B cell (primary cell): Measurements from ENCODE around the gene CEMIP. TPM values are rescaled to one million over a fixed set of nuclear protein-coding genes. Genes with fewer than 3 reads are reported as not detected.
A peak's percentile ranks its signal among the peaks of the same experiment; 100 is the strongest.

Source experiments
- ATAC-seq: fragments of 200-7000 bp; cut with Tn5 transposase; one replicate; pipeline ENCODE4 v1.10.0; 2021; ENCODE audit warnings: low read depth, mild to moderate bottlenecking, moderate number of reproducible peaks, moderate library complexity
- CTCF ChIA-PET: fragments of 350-600 bp; sonication (Branson Sonifier 250); formaldehyde crosslinking; loops from one replicate; lab custom pipeline; 2021; ENCODE audit warnings: antibody characterized with exemption, inconsistent platforms; lab: Charles Lee
- POLR2A ChIA-PET: fragments of 350-600 bp; sonication (Branson Sonifier 250); formaldehyde crosslinking; loops from one replicate; lab custom pipeline; 2021; ENCODE audit warnings: antibody characterized with exemption; lab: Charles Lee
- DNase-seq: peaks from one replicate; pipeline ENCODE4 v3.0.0; 2013
- H2AFZ ChIP-seq: 2 replicates; pipeline ENCODE4 v1.6.1; 2012; ENCODE audit warnings: mild to moderate bottlenecking, low read depth, low read length; ENCODE audit not compliant: insufficient read depth, poor library complexity, severe bottlenecking
- H3K27ac ChIP-seq, 2 donors: 1 replicate in 1 of 2; 2 replicates in 1 of 2; pipeline ENCODE4 v1.5.1; 2012 to 2013; ENCODE audit warnings: low read length in 2 of 2, mild to moderate bottlenecking in 2 of 2, moderate library complexity in 1 of 2
- H3K27me3 ChIP-seq, 4 experiments: fragments of 200-600 bp in 1 of 4; sonication (generic) in 1 of 4; replicated peaks in 1 of 4; 1 replicate in 2 of 4; 2 replicates in 2 of 4; pipeline versions ENCODE4 v1.6.1 to v1.7.0; 2013 to 2016; ENCODE audit warnings: low read length in 3 of 4, mild to moderate bottlenecking in 2 of 4, mixed read lengths in 1 of 4, moderate library complexity in 1 of 4; ENCODE audit not compliant: insufficient read depth in 4 of 4, control insufficient read depth in 3 of 4; ENCODE audit errors: control extremely low read depth in 1 of 4
- H3K36me3 ChIP-seq, 2 experiments: replicated peaks in 1 of 2; 1 replicate in 1 of 2; 2 replicates in 1 of 2; pipeline versions ENCODE4 v1.6.1 to v1.7.1; 2013; ENCODE audit warnings: low read length in 1 of 2; ENCODE audit not compliant: insufficient read depth in 2 of 2, control insufficient read depth in 1 of 2; ENCODE audit errors: control extremely low read depth in 1 of 2, extremely low read depth in 1 of 2
- H3K4me1 ChIP-seq, 2 donors: fragments of 200-600 bp in 1 of 2; sonication (generic) in 1 of 2; 1 replicate in 1 of 2; 2 replicates in 1 of 2; pipeline versions ENCODE4 v1.5.1 to v1.6.1; 2013 to 2017; ENCODE audit warnings: low read length in 2 of 2; ENCODE audit not compliant: control insufficient read depth in 2 of 2, insufficient read depth in 2 of 2
- H3K4me2 ChIP-seq: replicated peaks from 2 replicates; pipeline ENCODE3; 2012; ENCODE audit warnings: mild to moderate bottlenecking, low read depth, low read length; ENCODE audit not compliant: poor library complexity, severe bottlenecking
- H3K4me3 ChIP-seq, 5 experiments: fragments of 200-600 bp in 1 of 5; sonication (generic) in 1 of 5; 1 replicate in 3 of 5; 2 replicates in 2 of 5; pipeline versions ENCODE4 v1.5.1 to v1.7.0; 2011 to 2016; ENCODE audit warnings: low read length in 4 of 5, mild to moderate bottlenecking in 4 of 5, low read depth in 2 of 5, control low read depth in 1 of 5, moderate library complexity in 1 of 5; ENCODE audit not compliant: insufficient read depth in 1 of 5; ENCODE audit errors: control extremely low read depth in 1 of 5, extremely low read depth in 1 of 5
- H3K79me2 ChIP-seq: fragments of 200-600 bp; sonication (generic); one replicate; pipeline ENCODE4 v1.6.0; 2016; ENCODE audit warnings: low read length; ENCODE audit not compliant: control insufficient read depth, insufficient read depth
- H3K9ac ChIP-seq: fragments of 200-600 bp; sonication (generic); 2 replicates; pipeline ENCODE4 v1.6.1; 2017; ENCODE audit warnings: mild to moderate bottlenecking, low read length, moderate library complexity
- H3K9me3 ChIP-seq, 3 donors: one replicate each; pipeline versions ENCODE4 v1.6.1 to v1.7.1; 2013; ENCODE audit warnings: low read length in 2 of 3; ENCODE audit not compliant: control insufficient read depth in 2 of 3, insufficient read depth in 1 of 3; ENCODE audit errors: control extremely low read depth in 1 of 3
- H4K20me1 ChIP-seq: 2 replicates; pipeline ENCODE4 v1.6.0; 2012; ENCODE audit warnings: mild to moderate bottlenecking, low read length; ENCODE audit not compliant: insufficient read depth, control insufficient read depth, poor library complexity, severe bottlenecking
- H3K27ac Mint-ChIP-seq: one replicate; pipeline ENCODE4 v1.8.0; 2021; ENCODE audit warnings: mixed read lengths
- H3K27me3 Mint-ChIP-seq: one replicate; pipeline ENCODE4 v1.8.0; 2021; ENCODE audit warnings: mixed read lengths
- H3K4me1 Mint-ChIP-seq: one replicate; pipeline ENCODE4 v1.8.0; 2021; ENCODE audit warnings: mixed read lengths
- H3K4me3 Mint-ChIP-seq: one replicate; pipeline ENCODE4 v1.8.0; 2021; ENCODE audit warnings: mixed read lengths
- H3K9me3 Mint-ChIP-seq: one replicate; pipeline ENCODE4 v1.8.0; 2022; ENCODE audit warnings: mixed read lengths; ENCODE audit not compliant: insufficient read depth
- EZH2 ChIP-seq: IDR thresholded peaks from 2 replicates; pipeline ENCODE4 v1.6.1; 2012; ENCODE audit warnings: borderline replicate concordance, low read depth, mild to moderate bottlenecking, moderate library complexity, low read length; ENCODE audit not compliant: insufficient read depth, poor library complexity, severe bottlenecking
- WGBS: methylation state at CpG from one replicate; pipeline ENCODE4 v1.1.5; 2013; ENCODE audit warnings: missing lambda C conversion rate; ENCODE audit not compliant: insufficient coverage; 5-methylcytosine and 5-hydroxymethylcytosine counted together
- intact Hi-C: fragments of 100-400 bp; cut with micrococcal nuclease; formaldehyde crosslinking; loops from one replicate; pipeline ENCODE4 v1.10.0; 2022
- polyA plus RNA-seq: library from polyadenylated mRNA; depleted of rRNA; stranded (reverse); fragments of >200 nt; gene quantifications from 2 replicates; pipeline ENCODE4 v1.2.3, GENCODE V29; 2012
- total RNA-seq, 2 donors: library from RNA; stranded (reverse); fragments of 120-200 nt in 1 of 2; gene quantifications; 1 replicate in 1 of 2; 2 replicates in 1 of 2; pipeline versions ENCODE4 v1.2.3 to v1.2.4, GENCODE V29; 2013 to 2022
- TF ChIP-seq, protein P1 (sequence below): fragments of 200-600 bp; IDR thresholded peaks from one replicate; pipeline ENCODE4 v1.8.0; 2022; ENCODE audit warnings: antibody characterized with exemption, mild to moderate bottlenecking

Gene CEMIP
- total and polyA plus RNA-seq, 2 donors (not counting 1 experiment from before 2014, with no cell fraction given) = 0.32 TPM; not detected in 1

DNA sequence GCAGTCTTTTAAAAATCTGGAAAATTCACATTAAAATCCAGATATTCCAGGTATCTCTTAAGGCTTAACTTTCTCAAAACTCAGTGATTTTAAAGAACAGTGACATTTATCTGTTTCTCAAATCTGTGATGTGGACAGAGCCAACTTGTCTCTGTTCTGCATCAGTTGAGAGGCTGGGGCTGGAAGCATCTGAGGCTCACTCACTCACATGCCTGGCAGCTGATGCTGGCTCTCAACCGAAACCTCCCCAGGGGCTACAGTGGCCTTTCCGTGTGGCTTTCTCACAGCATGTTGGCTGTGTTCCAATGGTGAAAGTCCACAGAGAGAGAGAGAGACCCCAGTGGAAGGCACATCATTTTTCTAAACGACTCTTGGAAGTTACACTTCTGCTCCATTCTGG lies 53.5 kb downstream of the CEMIP start:
- Histone ChIP-seq H3K36me3 (no peaks in the 10 kb centered on the region), H2AFZ (no peak overlapping the region), H3K4me3 (no peak overlapping the region), H4K20me1 (no peaks in the 10 kb centered on the region), H3K4me1 (no peaks in the 10 kb centered on the region), H3K9ac (no peak overlapping the region), H3K27me3 (no peaks in the 10 kb centered on the region), H3K4me2 (no peak overlapping the region), H3K9me3 (no peaks in the 10 kb centered on the region), H3K79me2 (no peaks in the 10 kb centered on the region), H3K27ac (no peak overlapping the region)
- no peak for DNase-seq
- ATAC-seq = peak; percentile 21
- TF ChIP-seq, protein P1, sequence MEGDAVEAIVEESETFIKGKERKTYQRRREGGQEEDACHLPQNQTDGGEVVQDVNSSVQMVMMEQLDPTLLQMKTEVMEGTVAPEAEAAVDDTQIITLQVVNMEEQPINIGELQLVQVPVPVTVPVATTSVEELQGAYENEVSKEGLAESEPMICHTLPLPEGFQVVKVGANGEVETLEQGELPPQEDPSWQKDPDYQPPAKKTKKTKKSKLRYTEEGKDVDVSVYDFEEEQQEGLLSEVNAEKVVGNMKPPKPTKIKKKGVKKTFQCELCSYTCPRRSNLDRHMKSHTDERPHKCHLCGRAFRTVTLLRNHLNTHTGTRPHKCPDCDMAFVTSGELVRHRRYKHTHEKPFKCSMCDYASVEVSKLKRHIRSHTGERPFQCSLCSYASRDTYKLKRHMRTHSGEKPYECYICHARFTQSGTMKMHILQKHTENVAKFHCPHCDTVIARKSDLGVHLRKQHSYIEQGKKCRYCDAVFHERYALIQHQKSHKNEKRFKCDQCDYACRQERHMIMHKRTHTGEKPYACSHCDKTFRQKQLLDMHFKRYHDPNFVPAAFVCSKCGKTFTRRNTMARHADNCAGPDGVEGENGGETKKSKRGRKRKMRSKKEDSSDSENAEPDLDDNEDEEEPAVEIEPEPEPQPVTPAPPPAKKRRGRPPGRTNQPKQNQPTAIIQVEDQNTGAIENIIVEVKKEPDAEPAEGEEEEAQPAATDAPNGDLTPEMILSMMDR = no peak
- no peak for TF ChIP-seq EZH2
- ChIA-PET CTCF (no interaction called here), POLR2A (interaction anchor here (1.3 kb wide), 1 partner anchor 10 kb away, joined by 3 read pairs; no protein-coding TSS in a partner anchor)
- no CpG with 5 or more reads among the region's 3 CpGs for WGBS
- peaks cover 7% of the 10 kb centered on the region for H3K27me3 Mint-ChIP-seq
- H3K27ac Mint-ChIP-seq = no peak overlapping the region
- no peak overlapping the region for H3K4me3 Mint-ChIP-seq
- no peaks in the 10 kb centered on the region for H3K9me3 Mint-ChIP-seq
- intact Hi-C loops = no loop called here
- H3K4me1 Mint-ChIP-seq = no peaks in the 10 kb centered on the region

DNA sequence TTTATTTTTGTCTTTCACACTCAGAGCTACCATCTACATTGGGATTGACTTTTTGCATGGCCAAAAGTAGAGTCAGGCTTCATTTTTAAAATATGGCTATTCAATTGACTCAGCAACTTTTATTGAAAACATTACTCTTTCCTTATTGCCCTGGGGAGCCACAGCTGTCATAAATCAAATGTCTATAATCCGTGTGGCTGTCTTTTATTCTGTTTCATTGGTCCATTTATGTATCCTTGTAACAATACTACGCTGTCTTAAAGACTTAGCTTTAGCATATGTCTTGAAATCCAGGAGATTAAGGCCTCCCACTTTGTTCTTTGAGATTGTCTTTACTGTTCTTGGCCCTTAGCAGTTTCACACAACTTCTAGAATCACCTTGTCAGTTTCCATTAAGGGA lies 55.2 kb downstream of the CEMIP start:
- H3K27ac Mint-ChIP-seq = no peak overlapping the region
- CTCF ChIA-PET = no interaction called here
- peaks cover 15% of the 10 kb centered on the region for H3K27me3 Mint-ChIP-seq
- H3K4me3 ChIP-seq = no peak overlapping the region
- no peaks in the 10 kb centered on the region for H3K4me1 ChIP-seq
- peaks cover 0 to 3% (median 0%) of the 10 kb centered on the region in 3 donors for H3K9me3 ChIP-seq
- no peak overlapping the region for H2AFZ ChIP-seq
- H3K79me2 ChIP-seq = no peaks in the 10 kb centered on the region
- no peaks in the 10 kb centered on the region for H3K27me3 ChIP-seq
- no peak overlapping the region for H3K4me3 Mint-ChIP-seq
- H3K9me3 Mint-ChIP-seq = no peaks in the 10 kb centered on the region
- no peak overlapping the region for H3K27ac ChIP-seq
- intact Hi-C loops = no loop called here
- ATAC-seq = no peak
- DNase-seq = no peak
- POLR2A ChIA-PET = no interaction called here
- H4K20me1 ChIP-seq = no peaks in the 10 kb centered on the region
- no peaks in the 10 kb centered on the region for H3K36me3 ChIP-seq
- no CpG with 5 or more reads among the region's 2 CpGs for WGBS
- no peak overlapping the region for H3K4me2 ChIP-seq
- no peaks in the 10 kb centered on the region for H3K4me1 Mint-ChIP-seq
- TF ChIP-seq, protein P1 = no peak
- no peak for TF ChIP-seq EZH2
- H3K9ac ChIP-seq = no peak overlapping the region
